PC-9 (cell line): ENCODE results near the gene TSGA10. TPM values are rescaled to one million over a fixed set of nuclear protein-coding genes. Genes with fewer than 3 reads are reported as not detected.

ENCODE experiments used
- BruUV-seq: library from RNA; stranded (reverse); fragments of 400-500 nt; replicated peaks from 2 replicates; lab custom pipeline; 2021; lab: Mats Ljungman, UMichigan
- CTCF ChIA-PET: fragments of 300-600 bp; sonication (Branson Sonifier 250); formaldehyde crosslinking; loops from one replicate; lab custom pipeline; 2022; ENCODE audit warnings: antibody characterized with exemption; lab: Charles Lee
- POLR2A ChIA-PET: fragments of 300-600 bp; sonication (Branson Sonifier 250); formaldehyde crosslinking; loops from one replicate; lab custom pipeline; 2022; ENCODE audit warnings: antibody characterized with exemption; ENCODE audit not compliant: unreplicated experiment; lab: Charles Lee
- DNase-seq, 2 experiments: peaks; one replicate each; pipeline versions ENCODE4 v3.0.0 to v3.0.0-alpha.2; 2015 to 2022; ENCODE audit warnings: mixed read lengths in 1 of 2
- H2AFZ ChIP-seq: fragments of 200-600 bp; sonication (generic); 2 replicates; pipeline ENCODE4 v1.8.1; 2017; ENCODE audit warnings: antibody characterized with exemption
- H3F3A ChIP-seq: fragments of 200-600 bp; sonication (generic); 2 replicates; pipeline ENCODE4 v1.8.1; 2017; ENCODE audit warnings: antibody characterized with exemption, mild to moderate bottlenecking, low read depth; ENCODE audit not compliant: insufficient read depth
- H3K27ac ChIP-seq: fragments of 200-600 bp; sonication (generic); 2 replicates; pipeline ENCODE4 v1.6.1; 2016; ENCODE audit warnings: mixed run types
- H3K27me3 ChIP-seq: fragments of 200-600 bp; sonication (generic); 2 replicates; pipeline ENCODE4 v1.6.1; 2016; ENCODE audit warnings: low read depth, mixed run types; ENCODE audit not compliant: insufficient read depth
- H3K36me3 ChIP-seq: fragments of 200-600 bp; sonication (generic); 2 replicates; pipeline ENCODE4 v1.6.1; 2016; ENCODE audit warnings: low read depth, mixed run types
- H3K4me1 ChIP-seq: fragments of 200-600 bp; sonication (generic); replicated peaks from 2 replicates; pipeline ENCODE4 v1.6.1; 2016; ENCODE audit warnings: mixed run types; ENCODE audit not compliant: insufficient read depth
- H3K4me2 ChIP-seq: fragments of 200-600 bp; sonication (generic); 2 replicates; pipeline ENCODE4 v1.6.1; 2017; ENCODE audit warnings: mixed run types
- H3K4me3 ChIP-seq: fragments of 200-600 bp; sonication (generic); 2 replicates; pipeline ENCODE4 v1.6.1; 2016; ENCODE audit warnings: mixed run types
- H3K79me2 ChIP-seq: fragments of 200-600 bp; sonication (generic); 2 replicates; pipeline ENCODE4 v1.6.1; 2017; ENCODE audit warnings: low read depth, mixed run types
- H3K9me2 ChIP-seq: fragments of 200-600 bp; sonication (generic); 2 replicates; pipeline ENCODE4 v1.8.1; 2017; ENCODE audit warnings: mild to moderate bottlenecking; ENCODE audit not compliant: insufficient read depth
- H3K9me3 ChIP-seq: fragments of 200-600 bp; sonication (generic); 2 replicates; pipeline ENCODE4 v1.8.1; 2016; ENCODE audit warnings: low read depth; ENCODE audit not compliant: insufficient read depth
- H4K20me1 ChIP-seq: fragments of 200-600 bp; sonication (generic); 2 replicates; pipeline ENCODE4 v1.8.1; 2017; ENCODE audit not compliant: insufficient read depth
- CTCF ChIP-seq: fragments of 200-600 bp; sonication (generic); conservative IDR thresholded peaks from 2 replicates; pipeline ENCODE4 v1.6.1; 2017; ENCODE audit warnings: mixed run types, antibody characterized with exemption, mild to moderate bottlenecking, moderate library complexity
- EZH2 ChIP-seq: fragments of 200-600 bp; sonication (generic); IDR thresholded peaks from 2 replicates; pipeline ENCODE4 v1.8.0; 2017; ENCODE audit warnings: antibody characterized with exemption, low read depth
- intact Hi-C: fragments of 100-400 bp; cut with micrococcal nuclease; formaldehyde crosslinking; loops from one replicate; pipeline ENCODE4 v1.10.0; 2022; ENCODE audit not compliant: unreplicated experiment
- total RNA-seq: library from RNA; stranded (reverse); gene quantifications from 2 replicates; pipeline ENCODE4 v1.2.3, GENCODE V29; 2021

Gene TSGA10
- total RNA-seq, 1 experiment from 2014 or later, result 14.9 TPM

GRCh38 chr2:99156891-99157290 lies 2.1 kb upstream of the TSGA10 start:
- Histone ChIP-seq H2AFZ (no peak overlapping the region), H3F3A (peaks cover 16% of the 10 kb centered on the region), H3K4me1 (peaks cover 18% of the 10 kb centered on the region), H3K4me3 (no peak overlapping the region; the same call in 1 of the 2 replicates), H3K79me2 (peaks cover 17% of the 10 kb centered on the region), H3K9me3 (no peaks in the 10 kb centered on the region), H3K27me3 (no peaks in the 10 kb centered on the region), H3K27ac (no peak overlapping the region), H3K36me3 (peaks cover 17% of the 10 kb centered on the region), H4K20me1 (no peaks in the 10 kb centered on the region), H3K4me2 (0 out of 2 replicates have a peak overlapping the region, but pooled peaks have one; percentile 86), H3K9me2 (no peaks in the 10 kb centered on the region)
- intact Hi-C loops, result no loop called here
- CTCF ChIA-PET, result no interaction called here
- BruUV-seq, result no TSS peak
- DNase-seq, result no peak
- TF ChIP-seq CTCF (no peak), EZH2 (no peak)
- POLR2A ChIA-PET, result no interaction called here

- peaks cover 11% of the 10 kb centered on the region for H3K36me3 ChIP-seq
- H3K79me2 ChIP-seq, result peaks cover 17% of the 10 kb centered on the region
- BruUV-seq, result TSS peak; percentile 62
- H3K9me3 ChIP-seq, result no peaks in the 10 kb centered on the region
- H3F3A ChIP-seq, result peaks cover 16% of the 10 kb centered on the region
- H3K4me3 ChIP-seq, result peak overlapping the region; percentile 68
- H3K27me3 ChIP-seq, result no peaks in the 10 kb centered on the region
- ChIA-PET CTCF (no interaction called here), POLR2A (interaction anchor here (0.8 to 1.0 kb wide), 2 partner anchors 183 to 285 kb away, joined by 3 to 5 read pairs; partner anchors contain the start of genes EIF5B and TXNDC9)
- DNase-seq, result no peak
- no peaks in the 10 kb centered on the region for H4K20me1 ChIP-seq
- no peaks in the 10 kb centered on the region for H3K9me2 ChIP-seq
- H3K4me1 ChIP-seq, result peaks cover 18% of the 10 kb centered on the region
- H3K4me2 ChIP-seq, result peak overlapping the region; percentile 86
- H2AFZ ChIP-seq, result peak overlapping the region; percentile 95
- intact Hi-C loops, result loop anchor here (1.0 kb wide), 1 partner anchor 13 kb away; the partner anchor contains the start of gene C2orf15
- peak overlapping the region; percentile 77 for H3K27ac ChIP-seq
- no peak for TF ChIP-seq CTCF
- no peak for TF ChIP-seq EZH2
Observed at GRCh38 chr2:99153921-99154604, 679 bp downstream of the TSGA10 start.

GRCh38 chr2:99152199-99152895 lies 2.4 kb downstream of the TSGA10 start:
- Histone ChIP-seq H3K36me3 (peaks cover 9% of the 10 kb centered on the region), H3K79me2 (peaks cover 17% of the 10 kb centered on the region), H2AFZ (no peak overlapping the region), H3F3A (peaks cover 16% of the 10 kb centered on the region), H3K27me3 (no peaks in the 10 kb centered on the region), H4K20me1 (no peaks in the 10 kb centered on the region), H3K4me1 (peaks cover 18% of the 10 kb centered on the region), H3K4me3 (no peak overlapping the region), H3K9me2 (no peaks in the 10 kb centered on the region), H3K9me3 (no peaks in the 10 kb centered on the region), H3K4me2 (no peak overlapping the region), H3K27ac (no peak overlapping the region)
- ChIA-PET CTCF (no interaction called here), POLR2A (interaction anchor here (0.6 kb wide), 1 partner anchor 10 kb away, joined by 6 read pairs; no protein-coding TSS in a partner anchor)
- intact Hi-C loops, result no loop called here
- no peak for DNase-seq
- no peak for TF ChIP-seq CTCF
- no peak for TF ChIP-seq EZH2
- BruUV-seq, result no TSS peak
